HG03159 (cell line): Measurements from ENCODE around the gene INPP4A.
"Not testable (repeated sequence)": the region's sequence is repeated elsewhere in the genome, so short reads cannot be mapped to it uniquely, and the experiment has no call there.

Source experiments
- ATAC-seq: cut with Tn5 transposase; IDR thresholded peaks from one replicate; pipeline ENCODE4 v1.9.1; 2021; ENCODE audit warnings: mild to moderate bottlenecking, moderate library complexity; ENCODE audit not compliant: unreplicated experiment

INPP4A gene

GRCh38 chr2:98578231-98578630 is 133.6 kb downstream of the INPP4A start:
- no peak for ATAC-seq

GRCh38 chr2:98579926-98580325 is 135.3 kb downstream of the INPP4A start:
- no peak for ATAC-seq

GRCh38 chr2:98580656-98581284 is 136.1 kb downstream of the INPP4A start:
- ATAC-seq = no peak

- no peak for ATAC-seq
Observed at GRCh38 chr2:98582523-98582922, 137.9 kb downstream of the INPP4A start.

GRCh38 chr2:98583276-98583675 is 138.6 kb downstream of the INPP4A start:
- no peak for ATAC-seq

GRCh38 chr2:98583816-98584618 is 139.4 kb downstream of the INPP4A start:
- no peak for ATAC-seq

GRCh38 chr2:98585386-98585785 is 140.7 kb downstream of the INPP4A start:
- ATAC-seq = no peak

- ATAC-seq = no peak
Observed at GRCh38 chr2:98586551-98587140, 142.0 kb downstream of the INPP4A start.

GRCh38 chr2:98588880-98589431 is 144.3 kb downstream of the INPP4A start:
- ATAC-seq = no peak

GRCh38 chr2:98589489-98589888 is 144.8 kb downstream of the INPP4A start:
- ATAC-seq = no peak

GRCh38 chr2:98592565-98592964 is 147.9 kb downstream of the INPP4A start:
- ATAC-seq = no peak

GRCh38 chr2:98594665-98595064 is 150.0 kb downstream of the INPP4A start:
- ATAC-seq = not testable (repeated sequence)

- no peak for ATAC-seq
Observed at GRCh38 chr2:98598781-98599428, 154.2 kb downstream of the INPP4A start.

GRCh38 chr2:98601532-98602132 is 157.0 kb downstream of the INPP4A start:
- peak; percentile 74 for ATAC-seq

- ATAC-seq = no peak
Observed at GRCh38 chr2:98604547-98604946, 159.9 kb downstream of the INPP4A start.

GRCh38 chr2:98605076-98605475 is 160.4 kb downstream of the INPP4A start:
- ATAC-seq = no peak

GRCh38 chr2:98606431-98606830 is 161.8 kb downstream of the INPP4A start:
- no peak for ATAC-seq

GRCh38 chr2:98607104-98607503 is 162.4 kb downstream of the INPP4A start:
- no peak for ATAC-seq

- ATAC-seq = peak; percentile 6
Observed at GRCh38 chr2:98607741-98608115, 163.1 kb downstream of the INPP4A start.

GRCh38 chr2:98608116-98608961 is 163.7 kb downstream of the INPP4A start, which contains the start of the genes COA5 and UNC50:
Gene COA5 (minus strand): TSS chr2:98608512. CDS start chr2:98608405, 107 bp downstream.
Gene UNC50 (plus strand): TSS chr2:98608589. CDS start chr2:98609760, 1,171 bp downstream.
- peak; percentile 84 for ATAC-seq
